Measurements from ENCODE around the gene DZIP3.
A peak's percentile ranks its signal among the peaks of the same experiment; 100 is the strongest.

DZIP3 gene

GRCh38 chr3:108552267-108553159 is 37.0 kb upstream of the DZIP3 start:
- peak; percentile 50 for TF ChIP-seq CTCF (IDR thresholded peaks at IDR 0.05)
- H3K27ac Mint-ChIP-seq = no peak overlapping the region

GRCh38 chr3:108554229-108554628 is 35.3 kb upstream of the DZIP3 start:
- DNase-seq = no peak
- no peak overlapping the region for H3K4me3 Mint-ChIP-seq
- H3K36me3 Mint-ChIP-seq (ENCODE audit: low read depth) = peaks cover 20% of the 10 kb centered on the region
- TF ChIP-seq CTCF (IDR thresholded peaks at IDR 0.05) = no peak
- no peaks in the 10 kb centered on the region for H3K4me1 Mint-ChIP-seq
- no peaks in the 10 kb centered on the region for H3K9me3 Mint-ChIP-seq
- no peaks in the 10 kb centered on the region for H3K27me3 Mint-ChIP-seq (ENCODE audit: low read depth, poor library complexity)
- no peak overlapping the region for H3K27ac Mint-ChIP-seq

More at GRCh38 chr3:108552267-108553159, 37.0 kb upstream of the DZIP3 start:
- no peaks in the 10 kb centered on the region for H3K27me3 Mint-ChIP-seq (ENCODE audit: low read depth, poor library complexity)
- DNase-seq = no peak
- H3K4me1 Mint-ChIP-seq = no peaks in the 10 kb centered on the region
- no peak overlapping the region for H3K4me3 Mint-ChIP-seq
- no peaks in the 10 kb centered on the region for H3K9me3 Mint-ChIP-seq
- peaks cover 5% of the 10 kb centered on the region for H3K36me3 Mint-ChIP-seq (ENCODE audit: low read depth)

GRCh38 chr3:108554913-108555571 is 34.5 kb upstream of the DZIP3 start:
- no peak for DNase-seq
- Mint-ChIP-seq H3K4me1 (no peaks in the 10 kb centered on the region), H3K9me3 (no peaks in the 10 kb centered on the region), H3K4me3 (no peak overlapping the region), H3K36me3 (ENCODE audit: low read depth) (peaks cover 23% of the 10 kb centered on the region), H3K27me3 (ENCODE audit: low read depth, poor library complexity) (no peaks in the 10 kb centered on the region), H3K27ac (no peak overlapping the region)
- TF ChIP-seq CTCF (IDR thresholded peaks at IDR 0.05) = no peak

- Mint-ChIP-seq H3K27ac (no peak overlapping the region), H3K27me3 (ENCODE audit: low read depth, poor library complexity) (no peaks in the 10 kb centered on the region), H3K4me1 (no peaks in the 10 kb centered on the region), H3K4me3 (no peak overlapping the region), H3K9me3 (no peaks in the 10 kb centered on the region), H3K36me3 (ENCODE audit: low read depth) (peaks cover 31% of the 10 kb centered on the region)
- TF ChIP-seq CTCF (IDR thresholded peaks at IDR 0.05) = no peak
- no peak for DNase-seq
These were observed 33.4 kb upstream of the DZIP3 start for GRCh38 chr3:108555966-108556581.

GRCh38 chr3:108562565-108562964 is 27.0 kb upstream of the DZIP3 start:
- Mint-ChIP-seq H3K9me3 (no peaks in the 10 kb centered on the region), H3K27ac (no peak overlapping the region), H3K36me3 (ENCODE audit: low read depth) (peaks cover 44% of the 10 kb centered on the region), H3K4me1 (no peaks in the 10 kb centered on the region), H3K27me3 (ENCODE audit: low read depth, poor library complexity) (no peaks in the 10 kb centered on the region), H3K4me3 (no peak overlapping the region)
- no peak for DNase-seq
- no peak for TF ChIP-seq CTCF (IDR thresholded peaks at IDR 0.05)

Data from nephron progenitor cell (in vitro differentiated cells).